ENCODE data around the gene CABLES1.
A peak's percentile ranks its signal among the peaks of the same experiment; 100 is the strongest.
"Not testable (repeated sequence)": the region's sequence is repeated elsewhere in the genome, so short reads cannot be mapped to it uniquely, and the experiment has no call there.

The CABLES1 gene

DNA sequence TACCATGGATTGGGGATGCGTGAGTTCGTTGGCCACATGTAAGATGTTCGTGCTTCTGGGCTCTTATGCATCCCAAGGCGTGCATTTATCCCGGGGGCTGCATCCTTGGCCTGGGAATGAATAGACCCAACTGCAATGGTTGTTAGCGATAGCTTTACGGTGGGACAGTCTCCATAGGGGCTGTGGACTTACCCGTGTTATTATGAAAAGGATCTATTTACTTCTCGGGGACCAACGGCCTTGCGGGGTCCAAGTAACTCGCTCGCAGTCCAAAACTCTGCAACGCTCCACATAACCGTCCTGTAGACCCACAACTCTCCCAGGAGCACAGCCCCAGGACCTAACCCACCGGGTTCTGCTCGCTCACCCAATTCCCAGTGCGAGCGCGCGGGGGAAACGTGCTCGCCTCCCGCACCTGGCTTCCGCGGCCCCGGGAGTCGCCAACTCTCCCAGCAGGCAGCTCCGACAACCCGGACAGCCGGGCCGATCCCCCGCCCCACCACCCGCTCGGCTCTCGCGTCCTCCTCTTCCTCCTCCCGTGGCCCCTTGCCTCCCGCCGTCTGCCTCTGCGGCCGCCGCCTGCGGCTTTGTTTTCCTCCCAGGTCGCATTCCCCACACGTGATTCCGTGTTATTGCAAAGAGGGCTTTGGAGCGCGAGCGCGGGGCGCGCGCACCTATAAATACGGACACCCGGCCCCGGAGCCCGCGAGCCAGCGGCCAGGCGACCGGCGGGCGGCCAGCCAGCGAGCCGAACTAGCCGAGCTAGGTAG is at the start of gene CABLES1:
Gene CABLES1 (plus strand): TSS at position 706 of the 770 bp plus-strand sequence. CDS start 278 bp downstream, outside the sequence.
- peak; percentile 43 for DNase-seq

- no peak for DNase-seq
Measured at GRCh38 chr18:23087352-23087751, 47.9 kb upstream of the CABLES1 start.

DNA sequence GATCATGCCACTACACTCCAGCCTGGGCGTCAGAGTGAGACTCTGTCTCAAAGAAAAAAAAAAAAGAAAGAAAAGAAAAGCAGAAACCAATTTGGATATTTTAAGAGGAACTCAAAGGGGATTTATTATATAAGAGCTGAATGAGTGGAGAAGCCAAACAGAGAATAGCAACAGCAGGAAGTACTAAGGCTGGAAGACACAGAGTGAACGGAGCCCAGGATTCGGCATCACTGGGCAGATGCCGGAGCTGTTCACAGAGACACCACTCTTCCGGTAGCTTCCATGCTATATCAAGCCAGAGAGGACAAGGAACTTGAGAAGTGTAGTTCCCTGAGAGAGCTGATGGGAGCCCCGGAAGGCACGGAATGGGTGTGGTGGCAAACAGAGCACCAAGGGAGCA is 47.0 kb upstream of the CABLES1 start:
- DNase-seq, result no peak

DNA sequence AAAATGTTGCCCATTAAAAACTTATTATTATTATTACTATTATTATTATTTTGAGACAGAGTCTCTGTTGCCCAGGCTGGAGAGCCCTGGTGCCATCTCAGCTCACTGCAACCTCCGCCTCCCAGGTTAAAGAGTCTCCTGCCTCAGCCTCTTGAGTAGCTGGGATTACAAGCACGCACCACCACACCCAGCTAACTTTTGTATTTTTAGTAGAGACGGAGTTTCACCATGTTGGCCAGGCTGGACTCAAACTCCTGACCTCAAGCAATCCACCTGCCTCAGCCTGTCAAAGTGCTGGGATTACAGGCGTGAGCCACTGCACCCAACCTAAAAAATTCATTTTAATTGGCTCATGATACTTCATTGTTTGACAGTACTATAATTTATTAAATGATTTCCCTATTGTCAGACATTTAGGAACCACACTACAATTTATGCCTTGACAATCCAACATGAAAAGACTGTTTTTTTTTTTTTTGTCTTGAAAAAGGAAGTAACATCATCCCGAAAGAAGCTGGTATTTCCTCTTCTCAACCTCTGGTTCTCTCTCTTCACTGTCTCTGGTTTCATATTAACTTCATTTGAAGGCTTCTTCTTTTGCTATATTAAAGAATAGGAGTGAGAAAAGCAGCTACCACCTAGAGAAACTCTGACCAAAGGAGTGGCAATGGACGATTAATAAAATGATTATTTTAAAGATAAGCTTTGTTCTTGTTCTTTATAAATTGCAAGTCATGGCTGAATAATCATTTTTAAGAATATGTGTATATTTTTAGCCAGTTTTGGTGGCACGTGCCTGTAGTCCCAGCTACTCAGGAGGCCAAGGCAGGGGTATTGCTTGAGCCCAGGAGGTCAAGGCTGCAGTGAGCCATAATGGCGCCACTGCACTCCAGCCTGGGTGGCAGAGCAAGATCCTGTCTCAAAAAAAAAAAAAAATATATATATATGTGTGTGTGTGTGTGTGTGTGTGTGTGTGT is 44.0 kb upstream of the CABLES1 start:
- not testable (repeated sequence) for DNase-seq

- DNase-seq, result no peak
Measured at GRCh38 chr18:23092121-23092520, 43.2 kb upstream of the CABLES1 start.

GRCh38 chr18:23093130-23093529 is 42.2 kb upstream of the CABLES1 start:
- DNase-seq, result not testable (repeated sequence)

- no peak for DNase-seq
Measured at GRCh38 chr18:23093772-23094171, 41.5 kb upstream of the CABLES1 start.

- no peak for DNase-seq
Measured at GRCh38 chr18:23094411-23095190, 40.7 kb upstream of the CABLES1 start.

DNA sequence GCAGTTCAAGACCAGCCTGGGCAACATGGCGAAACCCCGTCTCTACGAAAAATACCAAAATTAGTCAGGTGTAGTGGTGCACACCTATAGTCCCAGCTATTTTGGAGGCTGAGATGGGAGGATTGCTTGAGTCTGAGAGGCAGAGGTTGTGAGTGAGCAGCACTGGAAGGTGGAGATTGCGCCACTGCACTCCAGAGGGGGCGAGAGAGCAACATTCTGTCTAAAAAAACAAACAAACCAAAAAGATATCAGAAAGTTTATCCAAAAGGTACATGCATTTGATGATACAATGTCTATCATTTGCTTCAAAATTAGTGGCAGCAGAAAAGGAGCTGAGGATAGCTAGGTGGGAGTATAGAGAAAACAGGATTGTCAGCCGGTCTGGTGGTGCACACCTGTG is 39.8 kb upstream of the CABLES1 start:
- DNase-seq, result no peak

GRCh38 chr18:23097016-23097415 is 38.3 kb upstream of the CABLES1 start:
- not testable (repeated sequence) for DNase-seq

GRCh38 chr18:23099621-23100020 is 35.7 kb upstream of the CABLES1 start:
- DNase-seq, result no peak

GRCh38 chr18:23101861-23102432 is 33.3 kb upstream of the CABLES1 start:
- no peak for DNase-seq

GRCh38 chr18:23102493-23103261 is 32.6 kb upstream of the CABLES1 start:
- DNase-seq, result no peak

DNA sequence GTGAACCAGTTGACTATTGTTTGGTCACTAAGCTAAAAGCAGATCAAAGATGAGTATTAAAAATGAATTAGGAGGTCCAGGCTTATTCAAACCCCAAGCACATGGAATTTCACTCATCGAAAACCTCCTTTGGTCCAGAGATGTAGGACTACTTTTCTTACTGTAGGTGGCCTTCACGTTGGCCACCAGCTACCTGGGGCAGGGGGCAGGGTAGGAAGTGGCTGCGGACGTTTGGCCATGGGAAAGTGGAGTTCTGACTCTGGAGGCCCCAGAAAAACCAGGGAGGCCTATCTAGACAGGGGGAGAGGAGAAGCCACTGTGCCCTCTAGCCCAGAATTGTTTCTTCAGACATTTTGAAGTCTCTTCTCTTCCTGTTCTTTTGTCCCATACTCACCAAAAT is 31.8 kb upstream of the CABLES1 start:
- no peak for DNase-seq

GRCh38 chr18:23105030-23105429 is 30.3 kb upstream of the CABLES1 start:
- no peak for DNase-seq

DNA sequence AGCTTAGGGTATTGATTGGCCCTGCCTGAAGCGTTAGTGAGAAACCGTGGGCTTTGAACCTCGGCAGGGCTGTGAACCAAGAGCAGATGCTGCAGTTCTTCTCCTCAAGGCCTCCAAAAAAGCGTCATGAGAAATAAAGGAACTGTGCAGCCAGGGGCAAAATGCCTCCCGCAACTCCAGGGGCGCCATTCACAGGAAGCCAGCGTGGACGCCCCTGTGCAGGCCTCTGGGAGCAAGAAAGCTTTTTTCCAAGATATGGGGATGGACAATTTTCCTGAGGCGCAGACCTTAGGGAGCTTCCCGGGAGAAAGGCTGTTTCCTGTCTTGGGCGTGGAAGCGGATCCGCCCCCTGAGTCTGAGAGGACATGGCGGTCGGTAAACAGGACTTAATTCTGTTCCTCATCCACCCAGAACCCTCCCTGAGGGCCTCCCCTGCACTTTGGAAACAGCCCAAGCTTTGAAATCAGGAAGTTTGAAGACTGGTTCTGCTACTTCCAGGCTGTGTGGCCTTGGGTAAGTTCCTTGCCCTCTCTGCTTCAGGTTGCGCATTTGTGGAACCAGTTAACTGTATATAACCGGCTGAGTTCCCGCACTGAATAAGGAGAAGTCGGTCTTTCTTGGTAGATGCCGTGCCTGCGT is 29.6 kb upstream of the CABLES1 start:
- DNase-seq, result no peak

GRCh38 chr18:23106575-23106974 is 28.7 kb upstream of the CABLES1 start:
- DNase-seq, result no peak

GRCh38 chr18:23107718-23108117 is 27.6 kb upstream of the CABLES1 start:
- no peak for DNase-seq

DNA sequence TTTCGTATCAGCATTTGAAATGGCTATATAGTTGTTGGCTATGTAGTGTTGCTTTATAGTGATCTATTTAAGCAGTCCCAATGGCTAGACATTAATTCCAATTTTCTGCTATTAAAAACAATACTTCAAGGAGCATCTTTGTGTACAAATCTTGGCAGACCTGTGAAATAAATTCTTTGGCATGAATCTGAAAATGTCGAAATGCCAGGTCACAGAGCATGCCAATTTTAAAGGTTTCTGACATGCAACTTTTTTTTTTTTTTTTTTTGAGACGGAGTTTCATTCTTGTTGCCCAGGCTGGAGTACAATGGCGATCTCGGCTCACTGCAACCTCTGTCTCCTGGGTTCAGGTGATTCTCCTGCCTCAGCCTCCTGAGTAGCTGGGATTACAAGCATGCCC is 26.8 kb upstream of the CABLES1 start:
- DNase-seq, result no peak

DNA sequence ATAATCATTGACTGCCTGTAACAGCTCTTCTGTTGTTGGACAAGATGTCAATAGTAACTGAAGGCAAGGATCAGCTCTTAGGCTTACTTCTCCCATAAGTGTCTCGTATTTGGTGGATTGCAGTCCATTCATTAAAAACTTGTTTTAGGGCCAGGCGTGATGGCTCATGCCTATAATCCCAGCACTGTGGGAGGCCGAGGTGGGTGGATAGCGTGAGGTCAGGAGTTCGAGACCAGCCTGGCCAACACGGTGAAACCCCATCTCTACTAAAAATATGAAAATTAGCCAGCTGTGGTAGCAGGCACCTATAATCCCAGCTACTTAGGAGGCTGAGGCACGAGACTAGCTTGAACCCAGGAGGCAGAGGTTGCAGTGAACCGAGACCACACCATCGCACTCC is 26.1 kb upstream of the CABLES1 start:
- not testable (repeated sequence) for DNase-seq

GRCh38 chr18:23113576-23113975 is 21.7 kb upstream of the CABLES1 start:
- no peak for DNase-seq
